Ovary (tissue), 9 donors: Measurements from ENCODE around the gene ESPN. TPM values are rescaled to one million over a fixed set of nuclear protein-coding genes. Genes with fewer than 3 reads are reported as not detected.

ENCODE experiments used
- DNase-seq, 5 donors: peaks; one replicate each; pipeline ENCODE4 v3.0.0-alpha.2; 2019 to 2020
- H3K27ac ChIP-seq, 2 donors: fragments of 200-600 bp; one replicate each; pipeline versions ENCODE4 v1.5.1 to v1.8.0; 2019 to 2022
- H3K27me3 ChIP-seq: fragments of 200-600 bp; one replicate; pipeline ENCODE4 v1.8.0; 2022
- H3K36me3 ChIP-seq: fragments of 200-600 bp; sonication (generic); one replicate; pipeline ENCODE4 v1.5.1; 2019
- H3K4me1 ChIP-seq: one replicate; pipeline ENCODE4 v1.8.1; 2013; ENCODE audit warnings: mild to moderate bottlenecking, moderate library complexity; ENCODE audit not compliant: insufficient read depth
- H3K4me3 ChIP-seq: fragments of 200-600 bp; sonication (generic); one replicate; pipeline ENCODE4 v1.5.1; 2017
- H3K9me3 ChIP-seq, 2 donors: fragments of 200-600 bp in 1 of 2; sonication (generic) in 1 of 2; one replicate each; pipeline versions ENCODE4 v1.5.1 to v1.8.1; 2013 to 2019; ENCODE audit warnings: mild to moderate bottlenecking in 1 of 2, moderate library complexity in 1 of 2
- EP300 ChIP-seq: sonication (generic); formaldehyde crosslinking; IDR thresholded peaks from one replicate; pipeline ENCODE4 v1.6.1; 2017; ENCODE audit warnings: antibody characterized with exemption
- POLR2A ChIP-seq: fragments of 450-650 bp; IDR thresholded peaks from one replicate; pipeline ENCODE4 v1.6.1; 2017; ENCODE audit warnings: antibody characterized with exemption, mild to moderate bottlenecking, moderate library complexity
- WGBS, 3 donors: extraction: QIAGEN DNeasy Blood & Tissue Kit in 1 of 3; methylation state at CpG; one replicate each; pipeline versions ENCODE4 v1.1.5 to v1.1.7; 2013 to 2017; 5-methylcytosine and 5-hydroxymethylcytosine counted together
- intact Hi-C, 4 donors: fragments of 100-400 bp; cut with DNase I; formaldehyde crosslinking; loops; one replicate each; pipeline versions ENCODE4 v1.11.0 to v1.15.1; 2022 to 2023
- polyA plus RNA-seq, 2 donors: library from polyadenylated mRNA; stranded (reverse); fragments of 200-250 nt in 1 of 2; fragments of 350-450 nt in 1 of 2; fragmentation: Illumina TruSeq in 1 of 2; extraction: RNeasy Lipid Tissue Mini Kit (QIAGEN cat#74804) in 1 of 2; gene quantifications; one replicate each; pipeline ENCODE4 v1.2.3, GENCODE V29; 2013 to 2014
- total RNA-seq, 7 donors: library from RNA; depleted of rRNA in 2 of 7; stranded (reverse); fragments of >200 nt in 2 of 7; fragmentation: NEBNext Ultra II Directional in 3 of 7; extraction: Animal tissue kit (Norgen Biotek cat#: 25700) in 3 of 7; gene quantifications; one replicate each; pipeline versions ENCODE4 v1.1.0 to v1.2.4, GENCODE V29; 2016 to 2023
- TF ChIP-seq, protein P1 (sequence below), 3 donors: fragments of 450-650 bp in 2 of 3; fragments of 200-600 bp in 1 of 3; IDR thresholded peaks; one replicate each; pipeline versions ENCODE4 v1.5.1 to v1.8.0; 2016 to 2022; ENCODE audit warnings: antibody characterized with exemption in 3 of 3, mild to moderate bottlenecking in 1 of 3
- donor health status: DM: no; HTN: no; CAD: no; lungs with moderate emphysema.
- donor health status: DM: no; HTN: no; CAD: no.
- donor health status: Bipolar disorder and iron deficiency.
- donor health status: DM: yes; HTN: yes; CAD: no.
- donor health status: DM: no; HTN: no; CAD: no.
- donor health status: DM: yes; HTN: yes; CAD: no.

ESPN gene
- total and polyA plus RNA-seq, 9 donors: 0.11 to 46.2 (median 1.5) TPM; not detected in 1

DNA sequence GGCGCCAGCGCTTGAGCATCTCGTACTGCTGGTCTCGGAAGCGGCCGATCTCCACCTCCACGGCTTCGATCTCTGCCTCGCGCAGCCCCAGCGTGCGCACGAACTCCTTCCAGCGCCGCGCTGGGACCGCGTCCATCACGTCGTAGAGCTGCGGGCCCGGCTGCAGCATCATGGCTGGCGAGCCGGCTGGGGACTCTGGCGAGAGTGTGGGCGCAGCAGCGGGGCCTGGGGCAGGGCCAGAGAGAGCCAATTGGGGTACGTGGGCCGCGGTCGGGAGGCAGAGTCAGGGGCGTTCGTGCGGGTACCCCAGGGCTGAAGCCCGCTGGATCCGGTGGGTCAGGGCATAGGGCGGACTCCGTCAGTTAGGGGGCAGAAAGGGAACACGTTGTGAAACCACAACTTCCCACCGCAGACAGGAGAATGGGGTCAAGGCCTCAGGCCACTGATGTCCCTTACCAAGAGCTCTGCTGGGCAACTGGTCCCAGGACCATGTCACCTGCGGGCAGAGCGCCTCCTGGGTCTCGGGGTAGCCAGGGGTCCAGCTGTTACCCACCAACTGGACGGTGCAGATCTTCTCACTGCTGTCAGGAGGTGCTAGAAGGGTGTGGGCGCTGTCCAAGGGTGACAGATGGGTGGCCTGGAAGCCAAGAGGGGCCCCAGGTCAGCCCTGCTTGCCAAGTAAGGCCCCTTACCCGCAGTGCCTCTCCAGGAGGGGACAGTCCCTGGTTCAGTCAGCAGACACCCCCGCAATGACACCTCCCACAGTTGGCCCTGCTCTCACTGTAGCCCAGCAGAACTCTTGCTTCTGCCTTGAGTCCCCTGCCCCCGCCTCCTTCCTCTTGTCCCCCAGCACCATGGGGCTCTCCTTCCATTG, 37.2 kb downstream of the ESPN start:
- Histone ChIP-seq H3K27ac (no peak overlapping the region), H3K4me3 (no peak overlapping the region), H3K4me1 (peaks cover 3% of the 10 kb centered on the region), H3K9me3 (no peaks in the 10 kb centered on the region), H3K36me3 (no peaks in the 10 kb centered on the region), H3K27me3 (no peaks in the 10 kb centered on the region)
- TF ChIP-seq EP300 (no peak), POLR2A (no peak)
- TF ChIP-seq, protein P1, sequence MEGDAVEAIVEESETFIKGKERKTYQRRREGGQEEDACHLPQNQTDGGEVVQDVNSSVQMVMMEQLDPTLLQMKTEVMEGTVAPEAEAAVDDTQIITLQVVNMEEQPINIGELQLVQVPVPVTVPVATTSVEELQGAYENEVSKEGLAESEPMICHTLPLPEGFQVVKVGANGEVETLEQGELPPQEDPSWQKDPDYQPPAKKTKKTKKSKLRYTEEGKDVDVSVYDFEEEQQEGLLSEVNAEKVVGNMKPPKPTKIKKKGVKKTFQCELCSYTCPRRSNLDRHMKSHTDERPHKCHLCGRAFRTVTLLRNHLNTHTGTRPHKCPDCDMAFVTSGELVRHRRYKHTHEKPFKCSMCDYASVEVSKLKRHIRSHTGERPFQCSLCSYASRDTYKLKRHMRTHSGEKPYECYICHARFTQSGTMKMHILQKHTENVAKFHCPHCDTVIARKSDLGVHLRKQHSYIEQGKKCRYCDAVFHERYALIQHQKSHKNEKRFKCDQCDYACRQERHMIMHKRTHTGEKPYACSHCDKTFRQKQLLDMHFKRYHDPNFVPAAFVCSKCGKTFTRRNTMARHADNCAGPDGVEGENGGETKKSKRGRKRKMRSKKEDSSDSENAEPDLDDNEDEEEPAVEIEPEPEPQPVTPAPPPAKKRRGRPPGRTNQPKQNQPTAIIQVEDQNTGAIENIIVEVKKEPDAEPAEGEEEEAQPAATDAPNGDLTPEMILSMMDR (IDR thresholded peaks at IDR 0.05): no peak
- intact Hi-C loops: no loop called here
- DNase-seq: no peak
- WGBS, 3 donors: 82 to 91% (median 89%) methylated on average over 48 of the region's 48 CpGs

DNA sequence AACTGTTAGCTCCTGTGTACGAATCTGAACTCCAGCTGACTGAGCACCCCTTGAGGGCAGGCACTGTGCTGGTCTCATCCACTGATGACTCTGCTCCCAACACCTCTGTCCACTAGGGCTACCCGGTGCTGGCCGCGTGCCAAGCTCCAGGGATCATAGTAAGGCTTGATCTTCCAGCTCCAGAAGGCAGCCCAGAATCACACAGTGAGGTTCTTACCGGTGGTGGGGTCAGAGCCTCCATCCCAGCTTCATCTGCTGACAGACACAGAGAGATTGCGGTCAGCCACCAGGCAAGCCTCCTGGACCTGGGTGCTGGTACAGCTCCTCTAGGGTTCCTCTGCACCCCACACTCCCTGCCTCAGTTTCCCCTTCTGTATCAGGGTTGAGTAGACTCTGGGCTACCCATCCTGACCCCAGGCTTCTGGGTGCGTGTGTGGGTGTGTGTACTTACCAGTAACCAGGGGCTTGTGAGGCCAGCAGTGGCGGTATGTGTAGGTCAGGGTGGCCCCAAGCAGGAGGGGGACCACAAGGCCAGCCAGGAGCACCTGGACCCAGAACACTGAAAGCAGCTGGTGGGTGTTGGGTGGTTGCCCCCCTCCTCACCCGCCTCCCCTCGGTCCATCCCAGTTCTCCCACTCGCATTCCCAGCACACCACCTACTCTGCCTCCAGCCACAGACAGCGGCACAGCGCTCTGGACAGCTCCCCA, 38.0 kb downstream of the ESPN start:
- no peaks in the 10 kb centered on the region for H3K36me3 ChIP-seq
- TF ChIP-seq, protein P1 (IDR thresholded peaks at IDR 0.05): no peak
- TF ChIP-seq EP300 (no peak), POLR2A (no peak)
- no peak overlapping the region for H3K27ac ChIP-seq
- no peak for DNase-seq
- WGBS, 3 donors: 81 to 89% (median 87%) methylated on average over 13 of the region's 13 CpGs
- no peaks in the 10 kb centered on the region for H3K27me3 ChIP-seq
- no peak overlapping the region for H3K4me3 ChIP-seq
- intact Hi-C loops: no loop called here
- H3K4me1 ChIP-seq: peaks cover 3% of the 10 kb centered on the region
- H3K9me3 ChIP-seq: no peaks in the 10 kb centered on the region

DNA sequence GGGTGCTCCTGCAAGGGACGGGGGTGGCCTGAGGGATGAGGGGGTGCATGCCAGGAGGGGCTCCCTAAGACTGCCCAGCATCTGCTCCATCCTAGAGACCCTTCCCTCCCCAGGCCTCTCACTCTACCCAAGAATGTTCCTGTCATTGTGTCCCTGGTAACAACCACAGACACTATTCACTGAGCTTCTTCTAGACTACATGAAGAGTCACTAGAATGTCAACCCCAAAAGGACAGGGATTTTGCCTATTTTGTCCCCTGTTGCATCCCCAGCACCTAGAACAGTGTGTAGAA, 38.5 kb downstream of the ESPN start:
- Histone ChIP-seq H3K9me3 (no peaks in the 10 kb centered on the region), H3K27me3 (no peaks in the 10 kb centered on the region), H3K36me3 (no peaks in the 10 kb centered on the region), H3K27ac (no peak overlapping the region), H3K4me1 (peaks cover 3% of the 10 kb centered on the region), H3K4me3 (no peak overlapping the region)
- intact Hi-C loops: no loop called here
- WGBS, 3 donors: 57 to 92% (median 72%) methylated on average over 1 of the region's 1 CpG
- TF ChIP-seq EP300 (no peak), POLR2A (no peak)
- TF ChIP-seq, protein P1 (IDR thresholded peaks at IDR 0.05): no peak
- no peak for DNase-seq

GRCh38 chr1:6464514-6464836, 39.9 kb downstream of the ESPN start:
- WGBS, 3 donors: 91 to 96% (median 94%) methylated on average over 7 of the region's 7 CpGs
- no peak for DNase-seq
- Histone ChIP-seq H3K4me1 (peaks cover 3% of the 10 kb centered on the region), H3K4me3 (no peak overlapping the region), H3K27ac (no peak overlapping the region), H3K36me3 (no peaks in the 10 kb centered on the region), H3K27me3 (no peaks in the 10 kb centered on the region), H3K9me3 (no peaks in the 10 kb centered on the region)
- intact Hi-C loops: no loop called here
- TF ChIP-seq, protein P1 (IDR thresholded peaks at IDR 0.05): no peak
- no peak for TF ChIP-seq EP300
- TF ChIP-seq POLR2A: no peak
